Measurements from ENCODE around the gene CHD9.

- TF ChIP-seq CTCF (IDR thresholded peaks at IDR 0.05): no peak
- no peak for TF ChIP-seq POLR2A (IDR thresholded peaks at IDR 0.05)
Observed at GRCh38 chr16:53224951-53225533, 170.3 kb downstream of the CHD9 start.

Measured in thyroid gland (tissue), 4 donors.